Epidermal melanocyte (primary cell): ENCODE measurements around the gene EMILIN3.
A peak's percentile ranks its signal among the peaks of the same experiment; 100 is the strongest.
"Not testable (repeated sequence)": the region's sequence is repeated elsewhere in the genome, so short reads cannot be mapped to it uniquely, and the experiment has no call there.

Experiments used
- DNase-seq: peaks from one replicate; pipeline ENCODE4 v3.0.0; 2011; ENCODE audit warnings: low spot score; ENCODE audit not compliant: insufficient read length

The EMILIN3 gene

GRCh38 chr20:41320441-41320840, 46.2 kb downstream of the EMILIN3 start:
- DNase-seq: no peak

DNA sequence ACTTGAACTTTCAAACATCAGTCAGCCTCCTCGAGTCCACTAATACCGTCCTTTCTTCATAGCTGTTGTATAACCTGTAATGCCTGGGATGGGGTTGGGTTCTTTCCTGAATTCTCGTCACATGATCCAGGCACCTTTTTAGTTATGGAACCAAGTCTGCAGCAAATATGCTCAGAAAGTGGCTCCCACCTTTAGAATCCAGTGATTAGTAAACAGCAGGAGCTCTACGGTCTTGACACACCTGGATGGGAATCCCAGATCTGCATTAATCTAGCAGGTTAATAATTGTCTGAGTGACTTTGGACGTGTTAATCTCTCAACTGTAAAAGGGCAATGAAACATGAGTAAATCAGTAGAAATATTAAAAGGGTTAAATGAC, 48.4 kb downstream of the EMILIN3 start:
- no peak for DNase-seq

- DNase-seq: peak; percentile 86
Observed at GRCh38 chr20:41317546-41318270, 48.9 kb downstream of the EMILIN3 start, which contains the start of gene ZHX3. Gene ZHX3, minus strand, starts transcription at chr20:41317731. Its CDS starts 112,815 bp downstream, at chr20:41204916.

GRCh38 chr20:41316602-41317545, 49.7 kb downstream of the EMILIN3 start:
- peak; percentile 46 for DNase-seq

DNA sequence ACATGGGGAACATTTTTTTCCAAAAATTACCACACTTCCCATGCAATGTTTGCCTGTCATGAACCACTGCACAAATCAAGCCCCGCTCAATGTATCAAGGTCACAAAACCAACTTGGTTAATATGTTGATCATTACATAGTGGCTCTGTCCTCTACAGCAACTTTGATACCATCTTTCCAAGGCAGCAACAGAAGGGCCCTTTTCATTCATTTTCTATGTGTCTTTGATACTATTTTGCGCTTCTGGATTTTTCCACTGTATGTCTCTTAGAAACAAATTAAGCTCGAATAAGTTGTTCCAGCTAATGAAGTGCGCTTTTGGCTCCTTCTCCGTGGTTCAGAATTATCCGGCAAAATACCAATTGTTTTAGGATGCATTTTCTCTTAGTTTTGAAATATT, 50.6 kb downstream of the EMILIN3 start:
- no peak for DNase-seq

GRCh38 chr20:41314386-41314785, 52.2 kb downstream of the EMILIN3 start:
- DNase-seq: no peak

GRCh38 chr20:41312009-41312408, 54.6 kb downstream of the EMILIN3 start:
- not testable (repeated sequence) for DNase-seq
